Right lobe of liver (tissue), 6 donors: ENCODE data around the gene LGR5. TPM values are rescaled to one million over a fixed set of nuclear protein-coding genes. Genes with fewer than 3 reads are reported as not detected.
"Not testable (repeated sequence)": the region's sequence is repeated elsewhere in the genome, so short reads cannot be mapped to it uniquely, and the experiment has no call there.

Experiments
- ATAC-seq, 4 donors: fragments of 200-7000 bp; cut with Tn5 transposase; one replicate each; pipeline ENCODE4 v1.9.1; 2020; ENCODE audit warnings: mild to moderate bottlenecking in 4 of 4, moderate library complexity in 4 of 4
- DNase-seq, 3 donors: peaks; one replicate each; pipeline ENCODE4 v3.0.0-alpha.2; 2020
- H3K27ac ChIP-seq, 3 donors: fragments of 200-600 bp; one replicate each; pipeline ENCODE4 v1.8.0; 2022
- H3K27me3 ChIP-seq, 2 donors: fragments of 200-600 bp; one replicate each; pipeline ENCODE4 v1.8.0; 2022
- H3K36me3 ChIP-seq, 4 donors: fragments of 200-600 bp; sonication (generic) in 1 of 4; one replicate each; pipeline versions ENCODE4 v1.5.1 to v1.8.0; 2017 to 2022; ENCODE audit warnings: control low read depth in 1 of 4
- H3K4me1 ChIP-seq, 4 donors: fragments of 200-600 bp; sonication (generic) in 1 of 4; one replicate each; pipeline versions ENCODE4 v1.5.1 to v1.8.0; 2017 to 2022; ENCODE audit warnings: control low read depth in 1 of 4
- H3K4me3 ChIP-seq, 3 donors: fragments of 200-600 bp; one replicate each; pipeline ENCODE4 v1.8.0; 2022
- H3K9me3 ChIP-seq, 4 donors: fragments of 200-600 bp; sonication (generic) in 1 of 4; one replicate each; pipeline versions ENCODE4 v1.5.1 to v1.8.0; 2017 to 2022; ENCODE audit warnings: control low read depth in 1 of 4
- POLR2A ChIP-seq: fragments of 450-650 bp; IDR thresholded peaks from one replicate; pipeline ENCODE4 v1.6.1; 2017; ENCODE audit warnings: antibody characterized with exemption, mild to moderate bottlenecking
- WGBS: methylation state at CpG from one replicate; pipeline ENCODE4 v1.1.6; 2018; ENCODE audit warnings: low coverage, low lambda C conversion rate; ENCODE audit not compliant: insufficient coverage; ENCODE audit errors: missing lambda C conversion rate; 5-methylcytosine and 5-hydroxymethylcytosine counted together
- intact Hi-C, 2 donors: fragments of 100-400 bp; cut with DNase I; formaldehyde crosslinking; loops; one replicate each; pipeline versions ENCODE4 v1.11.2 to v1.14.1; 2022
- total RNA-seq, 6 experiments: library from RNA; depleted of rRNA in 2 of 6; stranded (reverse); fragments of >200 nt in 2 of 6; fragmentation: NEBNext Ultra II Directional in 3 of 6; extraction: Animal tissue kit (Norgen Biotek cat#: 25700) in 3 of 6; gene quantifications; one replicate each; pipeline versions ENCODE4 v1.1.0 to v1.2.4, GENCODE V29; 2016 to 2023
- TF ChIP-seq, protein P1 (sequence below), 4 donors: fragments of 200-600 bp in 3 of 4; fragments of 450-650 bp in 1 of 4; IDR thresholded peaks; one replicate each; pipeline versions ENCODE4 v1.5.1 to v1.8.0; 2016 to 2022; ENCODE audit warnings: antibody characterized with exemption in 4 of 4, mild to moderate bottlenecking in 2 of 4
- donor health status: DM: no; HTN: yes; CAD: no.
- donor health status: DM: no; HTN: no; CAD: no.
- donor health status: DM: no; HTN: no; CAD: no.
- donor health status: DM: no; HTN: yes; CAD: no.
- donor health status: DM: no; HTN: yes; CAD: no.

Gene LGR5
- total RNA-seq, 6 experiments from 2014 or later: 0.11 to 0.31 (median 0.17) TPM

DNA sequence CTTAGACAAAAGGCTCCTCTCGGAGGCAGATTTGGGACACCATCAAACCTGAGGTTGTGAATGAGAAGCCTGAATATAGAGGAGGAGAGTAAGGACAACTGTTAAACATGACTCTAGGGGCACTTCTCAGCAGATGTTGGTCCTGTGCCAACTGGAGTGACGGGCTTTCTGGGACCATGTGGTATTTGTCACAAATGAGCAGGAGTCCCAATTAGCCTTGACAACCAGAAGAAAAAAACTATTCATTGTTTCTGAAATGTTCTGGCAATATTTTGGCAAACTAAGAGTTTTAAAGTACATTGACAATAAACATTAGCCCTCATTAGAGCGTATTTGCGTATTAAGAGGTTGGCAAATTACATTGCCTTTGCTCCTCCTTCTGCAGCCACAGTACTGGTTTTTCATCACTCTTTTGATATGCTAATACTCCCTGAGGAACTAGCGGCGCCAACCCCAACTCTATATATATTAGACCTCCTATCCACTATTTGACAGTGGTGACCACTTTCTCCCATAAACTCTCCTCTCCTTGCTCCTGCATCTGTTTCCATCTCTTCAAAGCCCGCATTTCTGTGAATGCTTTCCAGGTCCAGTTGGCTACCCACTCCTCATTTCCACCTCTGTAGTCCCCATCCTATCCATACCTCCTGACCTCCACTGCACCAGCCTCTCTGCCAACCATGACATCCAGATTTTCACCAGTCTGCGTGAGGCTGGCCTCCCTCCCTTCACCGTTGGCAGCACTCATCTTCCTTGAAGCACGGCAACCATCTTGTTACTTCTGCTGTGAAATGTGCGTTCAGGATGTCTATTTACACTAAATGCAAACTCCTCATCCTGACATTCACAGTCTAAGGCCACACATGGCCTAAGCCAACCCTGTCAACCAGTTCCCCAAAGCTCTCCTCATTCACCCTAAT is 123.3 kb downstream of the LGR5 start:
- ATAC-seq: no peak
- H3K9me3 ChIP-seq: no peaks in the 10 kb centered on the region
- no peaks in the 10 kb centered on the region for H3K27me3 ChIP-seq
- intact Hi-C loops: no loop called here
- H3K4me1 ChIP-seq: no peaks in the 10 kb centered on the region
- 73% methylated on average over 11 of the region's 11 CpGs for WGBS
- no peak overlapping the region for H3K27ac ChIP-seq
- DNase-seq: no peak
- TF ChIP-seq POLR2A: no peak
- TF ChIP-seq, protein P1, sequence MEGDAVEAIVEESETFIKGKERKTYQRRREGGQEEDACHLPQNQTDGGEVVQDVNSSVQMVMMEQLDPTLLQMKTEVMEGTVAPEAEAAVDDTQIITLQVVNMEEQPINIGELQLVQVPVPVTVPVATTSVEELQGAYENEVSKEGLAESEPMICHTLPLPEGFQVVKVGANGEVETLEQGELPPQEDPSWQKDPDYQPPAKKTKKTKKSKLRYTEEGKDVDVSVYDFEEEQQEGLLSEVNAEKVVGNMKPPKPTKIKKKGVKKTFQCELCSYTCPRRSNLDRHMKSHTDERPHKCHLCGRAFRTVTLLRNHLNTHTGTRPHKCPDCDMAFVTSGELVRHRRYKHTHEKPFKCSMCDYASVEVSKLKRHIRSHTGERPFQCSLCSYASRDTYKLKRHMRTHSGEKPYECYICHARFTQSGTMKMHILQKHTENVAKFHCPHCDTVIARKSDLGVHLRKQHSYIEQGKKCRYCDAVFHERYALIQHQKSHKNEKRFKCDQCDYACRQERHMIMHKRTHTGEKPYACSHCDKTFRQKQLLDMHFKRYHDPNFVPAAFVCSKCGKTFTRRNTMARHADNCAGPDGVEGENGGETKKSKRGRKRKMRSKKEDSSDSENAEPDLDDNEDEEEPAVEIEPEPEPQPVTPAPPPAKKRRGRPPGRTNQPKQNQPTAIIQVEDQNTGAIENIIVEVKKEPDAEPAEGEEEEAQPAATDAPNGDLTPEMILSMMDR (IDR thresholded peaks at IDR 0.05): no peak
- no peaks in the 10 kb centered on the region for H3K36me3 ChIP-seq
- H3K4me3 ChIP-seq: no peak overlapping the region

- Histone ChIP-seq H3K36me3 (no peaks in the 10 kb centered on the region), H3K27me3 (no peaks in the 10 kb centered on the region), H3K9me3 (no peaks in the 10 kb centered on the region), H3K4me3 (no peak overlapping the region), H3K4me1 (no peaks in the 10 kb centered on the region), H3K27ac (no peak overlapping the region)
- DNase-seq (no peak), ATAC-seq (no peak)
- 39% methylated on average over 1 of the region's 1 CpG for WGBS
- TF ChIP-seq, protein P1 (IDR thresholded peaks at IDR 0.05): no peak
- TF ChIP-seq POLR2A: no peak
- intact Hi-C loops: no loop called here
Measured at GRCh38 chr12:71565535-71565934, 125.9 kb downstream of the LGR5 start.

DNA sequence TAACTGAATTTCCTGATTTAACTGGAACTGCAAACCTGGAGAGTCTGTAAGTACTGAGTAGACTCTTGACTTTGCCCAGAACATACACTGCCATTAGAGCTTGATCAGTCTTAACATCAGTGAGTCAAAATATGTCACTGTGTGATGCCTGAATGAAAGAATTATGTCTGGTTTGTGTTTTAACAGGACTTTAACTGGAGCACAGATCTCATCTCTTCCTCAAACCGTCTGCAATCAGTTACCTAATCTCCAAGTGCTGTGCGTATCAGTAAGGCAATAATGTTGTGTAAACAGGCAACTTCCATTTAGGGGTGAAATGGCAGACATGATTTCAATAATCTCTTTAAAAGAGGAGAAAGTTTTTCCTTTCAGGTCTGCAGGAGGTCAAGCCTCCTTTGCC is 127.1 kb downstream of the LGR5 start:
- Histone ChIP-seq H3K9me3 (no peaks in the 10 kb centered on the region), H3K27me3 (no peaks in the 10 kb centered on the region), H3K4me1 (no peaks in the 10 kb centered on the region), H3K27ac (no peak overlapping the region), H3K4me3 (no peak overlapping the region), H3K36me3 (no peaks in the 10 kb centered on the region)
- intact Hi-C loops: no loop called here
- WGBS: 53% methylated on average over 2 of the region's 2 CpGs
- DNase-seq (no peak), ATAC-seq (no peak)
- TF ChIP-seq, protein P1 (IDR thresholded peaks at IDR 0.05): no peak
- no peak for TF ChIP-seq POLR2A

DNA sequence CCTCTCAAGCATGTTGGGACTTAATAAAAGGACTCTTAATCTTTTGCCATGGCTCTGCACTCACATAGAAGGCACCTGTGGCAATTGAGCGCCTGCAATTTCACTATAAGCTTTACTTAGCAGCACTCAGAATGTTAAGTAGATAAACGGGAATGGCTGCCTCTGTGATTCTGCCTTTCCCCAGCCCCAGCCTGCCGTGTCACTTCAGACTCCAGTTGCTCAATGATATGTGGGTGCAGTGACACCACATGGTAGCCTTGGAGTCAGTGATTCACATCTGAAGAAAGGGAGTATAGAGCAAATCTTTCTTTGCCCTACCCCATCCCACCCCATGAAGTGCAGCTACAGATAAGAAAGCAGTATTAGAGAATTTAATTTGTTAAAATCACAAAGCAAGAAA is 127.9 kb downstream of the LGR5 start:
- WGBS: 61% methylated on average over 3 of the region's 3 CpGs
- intact Hi-C loops: no loop called here
- ATAC-seq: no peak

DNA sequence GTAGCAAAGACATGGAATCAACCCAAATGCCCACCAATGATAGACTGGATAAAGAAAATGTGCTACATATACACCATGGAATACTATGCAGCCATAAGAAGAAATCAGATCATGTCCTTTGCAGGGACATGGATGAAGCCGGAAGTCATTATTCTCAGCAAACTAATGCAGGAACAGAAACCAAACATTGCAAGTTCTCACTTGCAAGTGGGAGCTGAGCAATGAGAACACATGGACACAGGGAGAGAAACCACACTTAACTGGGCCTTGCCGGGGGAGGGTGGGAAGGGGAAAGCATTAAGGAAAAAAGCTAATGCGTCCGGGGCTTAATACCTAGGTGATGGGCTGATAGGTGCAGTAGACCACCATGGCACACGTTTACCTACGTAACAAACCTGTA is 130.3 kb downstream of the LGR5 start:
- H3K4me3 ChIP-seq, H3K27me3 ChIP-seq, H3K27ac ChIP-seq, intact Hi-C loops, DNase-seq, H3K4me1 ChIP-seq, H3K36me3 ChIP-seq, ATAC-seq, H3K9me3 ChIP-seq: not testable (repeated sequence)
- WGBS: 68% methylated on average over 6 of the region's 6 CpGs

More for the DNA sequence above, 127.9 kb downstream of the LGR5 start:
- TF ChIP-seq POLR2A: no peak
- TF ChIP-seq, protein P1 (IDR thresholded peaks at IDR 0.05): no peak
- Histone ChIP-seq H3K4me3 (no peak overlapping the region), H3K4me1 (no peaks in the 10 kb centered on the region), H3K36me3 (no peaks in the 10 kb centered on the region), H3K9me3 (no peaks in the 10 kb centered on the region), H3K27me3 (no peaks in the 10 kb centered on the region), H3K27ac (no peak overlapping the region)
- DNase-seq: no peak
